ENCODE data around the gene ILF2.
A peak's percentile ranks its signal among the peaks of the same experiment; 100 is the strongest.
"Not testable (repeated sequence)": the region's sequence is repeated elsewhere in the genome, so short reads cannot be mapped to it uniquely, and the experiment has no call there.

Gene ILF2

GRCh38 chr1:153678519-153679336, 7.9 kb upstream of the ILF2 start, which contains the start of gene NPR1:
NPR1 (plus strand) TSS chr1:153678688; CDS start chr1:153679109, 421 bp downstream.
- H3K27ac ChIP-seq (ENCODE audit: low read depth, low read length), result no peak within 1 kb of the TSS
- H3K9ac ChIP-seq (ENCODE audit: low read length), result peak within 1 kb of the TSS; percentile 53
- H3K4me3 ChIP-seq (ENCODE audit: low read depth, low read length), result peak within 1 kb of the TSS; percentile 83
- no peaks in the 10 kb centered on the region for H3K36me3 ChIP-seq (ENCODE audit: control insufficient read depth, insufficient read depth, low read length)
- H3K4me1 ChIP-seq (ENCODE audit: control insufficient read depth, insufficient read depth, low read length), result peaks cover 13% of the 10 kb centered on the region
- peaks cover 36% of the 10 kb centered on the region for H3K27me3 ChIP-seq (ENCODE audit: control insufficient read depth, insufficient read depth, low read length)
- no peaks in the 10 kb centered on the region for H3K9me3 ChIP-seq (ENCODE audit: control insufficient read depth, insufficient read depth, low read depth, low read length)

- Histone ChIP-seq H3K4me1 (ENCODE audit: control insufficient read depth, insufficient read depth, low read length) (peaks cover 13% of the 10 kb centered on the region), H3K9me3 (ENCODE audit: control insufficient read depth, insufficient read depth, low read depth, low read length) (no peaks in the 10 kb centered on the region), H3K4me3 (ENCODE audit: low read depth, low read length) (peak overlapping the region; percentile 83), H3K27me3 (ENCODE audit: control insufficient read depth, insufficient read depth, low read length) (peaks cover 36% of the 10 kb centered on the region), H3K36me3 (ENCODE audit: control insufficient read depth, insufficient read depth, low read length) (no peaks in the 10 kb centered on the region), H3K9ac (ENCODE audit: low read length) (peak overlapping the region; percentile 45), H3K27ac (ENCODE audit: low read depth, low read length) (no peak overlapping the region)
Measured at GRCh38 chr1:153677718-153678518, 7.1 kb upstream of the ILF2 start.

GRCh38 chr1:153673511-153673910, 2.7 kb upstream of the ILF2 start:
- Histone ChIP-seq H3K9ac (ENCODE audit: low read length) (no peak overlapping the region), H3K27me3 (ENCODE audit: control insufficient read depth, insufficient read depth, low read length) (peaks cover 8% of the 10 kb centered on the region), H3K9me3 (ENCODE audit: control insufficient read depth, insufficient read depth, low read depth, low read length) (no peaks in the 10 kb centered on the region), H3K36me3 (ENCODE audit: control insufficient read depth, insufficient read depth, low read length) (peaks cover 18% of the 10 kb centered on the region), H3K27ac (ENCODE audit: low read depth, low read length) (no peak overlapping the region), H3K4me3 (ENCODE audit: low read depth, low read length) (no peak overlapping the region), H3K4me1 (ENCODE audit: control insufficient read depth, insufficient read depth, low read length) (peaks cover 5% of the 10 kb centered on the region; the same call in 1 of the 2 replicates)

- not testable (repeated sequence) for H3K27me3 ChIP-seq (ENCODE audit: control insufficient read depth, insufficient read depth, low read length); H3K4me1 ChIP-seq (ENCODE audit: control insufficient read depth, insufficient read depth, low read length); H3K9me3 ChIP-seq (ENCODE audit: control insufficient read depth, insufficient read depth, low read depth, low read length)
- Histone ChIP-seq H3K36me3 (ENCODE audit: control insufficient read depth, insufficient read depth, low read length) (peaks cover 35% of the 10 kb centered on the region), H3K9ac (ENCODE audit: low read length) (peak overlapping the region; percentile 66), H3K4me3 (ENCODE audit: low read depth, low read length) (peak overlapping the region; percentile 77), H3K27ac (ENCODE audit: low read depth, low read length) (0 out of 2 replicates have a peak overlapping the region, but pooled peaks have one; percentile 39)
Measured at GRCh38 chr1:153671628-153672353, 998 bp upstream of the ILF2 start.

GRCh38 chr1:153670257-153670858, 435 bp downstream of the ILF2 start:
- Histone ChIP-seq H3K9ac (ENCODE audit: low read length) (peak overlapping the region; percentile 96), H3K27me3 (ENCODE audit: control insufficient read depth, insufficient read depth, low read length) (no peaks in the 10 kb centered on the region), H3K36me3 (ENCODE audit: control insufficient read depth, insufficient read depth, low read length) (peaks cover 49% of the 10 kb centered on the region), H3K9me3 (ENCODE audit: control insufficient read depth, insufficient read depth, low read depth, low read length) (no peaks in the 10 kb centered on the region), H3K4me3 (ENCODE audit: low read depth, low read length) (peak overlapping the region; percentile 84), H3K4me1 (ENCODE audit: control insufficient read depth, insufficient read depth, low read length) (no peaks in the 10 kb centered on the region), H3K27ac (ENCODE audit: low read depth, low read length) (peak overlapping the region; percentile 78)

GRCh38 chr1:153669606-153670005, 1.2 kb downstream of the ILF2 start:
- Histone ChIP-seq H3K36me3 (ENCODE audit: control insufficient read depth, insufficient read depth, low read length) (peaks cover 57% of the 10 kb centered on the region), H3K9me3 (ENCODE audit: control insufficient read depth, insufficient read depth, low read depth, low read length) (no peaks in the 10 kb centered on the region), H3K9ac (ENCODE audit: low read length) (peak overlapping the region; percentile 96), H3K27me3 (ENCODE audit: control insufficient read depth, insufficient read depth, low read length) (no peaks in the 10 kb centered on the region), H3K4me3 (ENCODE audit: low read depth, low read length) (peak overlapping the region; percentile 84), H3K27ac (ENCODE audit: low read depth, low read length) (no peak overlapping the region), H3K4me1 (ENCODE audit: control insufficient read depth, insufficient read depth, low read length) (no peaks in the 10 kb centered on the region)

- H3K4me3 ChIP-seq (ENCODE audit: low read depth, low read length); H3K27me3 ChIP-seq (ENCODE audit: control insufficient read depth, insufficient read depth, low read length); H3K27ac ChIP-seq (ENCODE audit: low read depth, low read length); H3K9ac ChIP-seq (ENCODE audit: low read length); H3K9me3 ChIP-seq (ENCODE audit: control insufficient read depth, insufficient read depth, low read depth, low read length); H3K4me1 ChIP-seq (ENCODE audit: control insufficient read depth, insufficient read depth, low read length): not testable (repeated sequence)
- H3K36me3 ChIP-seq (ENCODE audit: control insufficient read depth, insufficient read depth, low read length), result peaks cover 66% of the 10 kb centered on the region
Measured at GRCh38 chr1:153668672-153669071, 2.1 kb downstream of the ILF2 start.

GRCh38 chr1:153667439-153667838, 3.4 kb downstream of the ILF2 start:
- peaks cover 78% of the 10 kb centered on the region for H3K36me3 ChIP-seq (ENCODE audit: control insufficient read depth, insufficient read depth, low read length)
- no peaks in the 10 kb centered on the region for H3K9me3 ChIP-seq (ENCODE audit: control insufficient read depth, insufficient read depth, low read depth, low read length)
- no peak overlapping the region for H3K27ac ChIP-seq (ENCODE audit: low read depth, low read length)
- no peak overlapping the region for H3K9ac ChIP-seq (ENCODE audit: low read length)
- H3K4me1 ChIP-seq (ENCODE audit: control insufficient read depth, insufficient read depth, low read length), result no peaks in the 10 kb centered on the region
- no peaks in the 10 kb centered on the region for H3K27me3 ChIP-seq (ENCODE audit: control insufficient read depth, insufficient read depth, low read length)
- H3K4me3 ChIP-seq (ENCODE audit: low read depth, low read length), result no peak overlapping the region

GRCh38 chr1:153663211-153663610, 7.6 kb downstream of the ILF2 start:
- Histone ChIP-seq H3K9me3 (ENCODE audit: control insufficient read depth, insufficient read depth, low read depth, low read length) (no peaks in the 10 kb centered on the region), H3K27ac (ENCODE audit: low read depth, low read length) (no peak overlapping the region), H3K36me3 (ENCODE audit: control insufficient read depth, insufficient read depth, low read length) (peaks cover 83% of the 10 kb centered on the region), H3K4me3 (ENCODE audit: low read depth, low read length) (no peak overlapping the region), H3K4me1 (ENCODE audit: control insufficient read depth, insufficient read depth, low read length) (peaks cover 5% of the 10 kb centered on the region; the same call in 1 of the 2 replicates), H3K9ac (ENCODE audit: low read length) (no peak overlapping the region), H3K27me3 (ENCODE audit: control insufficient read depth, insufficient read depth, low read length) (no peaks in the 10 kb centered on the region)

GRCh38 chr1:153662269-153662668, 8.5 kb downstream of the ILF2 start:
- Histone ChIP-seq H3K4me1 (ENCODE audit: control insufficient read depth, insufficient read depth, low read length) (peaks cover 5% of the 10 kb centered on the region; the same call in 1 of the 2 replicates), H3K4me3 (ENCODE audit: low read depth, low read length) (no peak overlapping the region), H3K36me3 (ENCODE audit: control insufficient read depth, insufficient read depth, low read length) (peaks cover 73% of the 10 kb centered on the region), H3K9ac (ENCODE audit: low read length) (no peak overlapping the region), H3K9me3 (ENCODE audit: control insufficient read depth, insufficient read depth, low read depth, low read length) (no peaks in the 10 kb centered on the region), H3K27ac (ENCODE audit: low read depth, low read length) (no peak overlapping the region), H3K27me3 (ENCODE audit: control insufficient read depth, insufficient read depth, low read length) (no peaks in the 10 kb centered on the region)

Measured in HUES6 (cell line).